GM19452 (cell line): ENCODE data around the gene AP1G2.

Experiments
- ATAC-seq: cut with Tn5 transposase; IDR thresholded peaks from one replicate; pipeline ENCODE4 v1.9.1; 2021; ENCODE audit not compliant: unreplicated experiment

The AP1G2 gene

DNA sequence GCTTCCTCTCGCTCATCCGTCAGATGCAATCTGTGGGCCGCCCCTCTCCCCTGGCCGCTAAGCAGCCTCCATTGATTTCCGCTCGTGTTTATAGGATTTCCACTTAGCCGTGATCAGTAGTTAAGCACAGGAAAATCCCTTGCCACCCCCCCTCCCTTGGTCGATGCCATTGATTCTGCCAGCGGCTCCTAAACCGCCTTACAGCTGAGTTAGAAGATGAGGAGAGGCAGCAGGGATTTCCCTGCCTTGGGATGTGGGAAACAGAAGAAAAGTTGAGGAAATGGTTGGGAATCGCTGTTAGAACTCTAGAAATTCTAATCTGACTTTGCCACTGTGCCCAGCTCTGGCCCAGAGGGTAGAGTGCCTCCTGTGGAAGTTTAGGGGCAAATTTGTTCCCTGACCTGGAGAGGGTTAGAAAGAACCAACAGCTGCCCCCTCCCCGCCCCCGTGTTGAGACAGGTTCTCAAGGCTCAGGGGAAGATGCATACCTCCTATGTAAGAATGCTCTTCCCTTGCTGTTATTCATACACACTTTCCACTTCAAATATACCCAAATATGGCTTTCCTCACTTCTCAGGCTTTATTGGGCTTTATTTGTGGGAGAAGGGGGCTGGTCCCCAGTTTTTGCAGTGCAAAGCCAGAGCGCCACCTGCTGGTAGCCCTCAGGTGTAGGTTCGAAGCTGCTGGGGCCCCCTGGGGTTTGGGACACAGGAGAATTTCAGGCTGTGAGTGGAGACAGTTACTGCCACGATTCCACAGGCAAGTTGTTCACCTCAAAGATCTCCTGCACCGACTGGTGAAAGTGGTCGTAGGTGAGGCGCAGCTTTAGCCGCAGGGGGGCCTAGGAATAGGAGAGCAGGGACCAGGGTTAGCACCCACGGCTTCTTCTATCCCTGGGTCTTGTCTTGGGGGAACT lies 8.3 kb downstream of the AP1G2 start:
- no peak for ATAC-seq

DNA sequence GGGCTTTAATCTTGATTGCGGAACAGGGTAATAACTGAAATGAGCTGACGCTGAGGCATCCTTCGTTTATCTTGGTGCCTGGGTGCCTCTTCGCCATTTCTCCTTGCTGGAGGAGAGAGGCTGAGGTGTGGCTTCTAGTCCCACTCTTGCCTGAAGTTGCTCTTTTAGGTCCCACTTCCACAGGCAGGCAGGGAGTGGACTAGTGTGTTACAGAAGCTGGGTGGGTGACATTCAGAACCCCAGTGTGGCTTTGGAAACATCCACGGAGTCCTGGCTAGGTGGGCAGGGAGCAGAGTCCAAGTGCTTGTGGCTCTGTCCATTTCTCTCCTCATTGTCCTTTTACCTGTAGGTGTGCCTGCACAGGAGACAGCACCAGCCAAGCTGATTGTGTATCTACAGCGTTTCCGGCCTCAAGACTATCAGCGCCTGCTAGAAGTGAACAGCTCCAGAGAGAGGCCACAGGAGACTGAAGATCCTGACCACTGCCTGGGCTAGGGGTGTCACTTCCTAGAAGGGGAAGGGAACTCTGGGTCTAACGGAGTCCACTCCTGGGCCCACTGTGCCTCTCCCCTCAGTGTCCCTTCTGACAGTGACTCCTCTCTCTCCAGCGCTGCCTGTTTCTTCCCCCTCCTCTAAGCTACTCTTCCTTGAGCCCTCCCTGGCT lies 9.1 kb downstream of the AP1G2 start:
- no peak for ATAC-seq

DNA sequence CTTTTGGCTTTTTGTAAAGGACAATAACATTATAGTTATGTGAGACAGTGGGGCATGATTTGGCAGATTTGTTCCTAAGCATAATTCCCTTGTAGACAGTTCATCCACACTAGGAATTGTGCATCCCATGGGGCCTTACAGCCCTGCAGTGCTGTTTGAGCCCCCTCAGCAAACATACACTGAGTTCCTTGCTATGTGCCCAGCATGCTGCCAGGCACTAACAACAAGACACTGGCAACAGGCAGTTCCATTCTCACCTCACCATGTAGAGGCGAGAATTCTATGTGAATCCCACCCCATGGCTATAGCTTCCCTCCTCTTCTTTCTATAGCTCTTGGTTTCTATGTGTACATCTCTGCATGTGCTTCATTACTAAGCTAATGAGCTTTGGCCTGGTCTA lies 9.6 kb downstream of the AP1G2 start:
- no peak for ATAC-seq

DNA sequence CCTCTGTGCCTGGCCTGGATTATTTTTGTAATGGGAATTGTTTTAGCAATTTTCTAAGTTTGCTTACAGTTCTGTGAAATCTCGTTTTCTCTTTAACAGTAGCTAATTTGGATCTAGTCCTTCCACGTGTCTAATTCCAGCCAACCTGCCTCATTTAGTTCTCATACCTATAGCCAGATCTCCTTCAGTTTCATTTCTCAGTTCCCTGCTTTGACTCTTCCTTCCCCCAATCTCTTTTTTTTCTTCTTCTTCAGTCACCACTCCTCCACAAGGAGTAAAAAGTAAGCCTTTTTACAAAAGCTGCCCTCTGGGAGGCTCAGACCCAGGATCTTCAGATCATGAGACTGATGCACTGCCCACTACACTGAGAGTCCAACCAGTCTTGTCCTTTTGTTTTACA lies 10.1 kb downstream of the AP1G2 start:
- ATAC-seq = no peak

DNA sequence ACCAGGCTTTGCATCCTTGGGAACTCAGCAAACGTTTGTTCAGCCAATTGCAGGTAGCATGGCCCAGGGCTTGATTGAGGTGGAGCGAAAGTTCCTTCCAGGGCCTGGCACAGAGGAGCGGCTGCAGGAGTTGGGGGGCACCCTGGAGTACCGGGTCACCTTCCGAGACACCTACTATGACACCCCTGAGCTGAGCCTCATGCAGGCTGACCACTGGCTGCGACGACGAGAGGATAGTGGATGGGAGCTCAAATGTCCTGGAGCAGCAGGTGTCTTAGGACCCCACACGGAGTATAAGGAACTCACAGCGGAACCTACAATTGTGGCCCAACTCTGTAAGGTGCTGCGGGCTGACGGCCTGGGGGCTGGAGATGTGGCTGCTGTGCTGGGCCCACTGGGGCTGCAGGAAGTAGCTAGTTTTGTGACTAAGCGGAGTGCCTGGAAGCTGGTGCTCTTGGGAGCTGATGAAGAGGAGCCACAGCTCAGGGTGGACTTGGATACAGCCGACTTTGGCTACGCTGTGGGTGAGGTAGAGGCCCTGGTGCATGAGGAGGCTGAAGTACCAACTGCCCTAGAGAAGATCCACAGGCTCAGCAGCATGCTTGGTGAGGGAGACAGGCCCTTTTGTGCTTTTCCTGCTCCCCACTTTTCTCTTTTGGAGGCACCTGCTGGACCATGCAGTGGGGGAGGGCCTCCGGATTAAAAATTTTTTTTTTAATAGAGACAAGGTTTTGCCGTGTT lies 10.7 kb downstream of the AP1G2 start:
- ATAC-seq = no peak

DNA sequence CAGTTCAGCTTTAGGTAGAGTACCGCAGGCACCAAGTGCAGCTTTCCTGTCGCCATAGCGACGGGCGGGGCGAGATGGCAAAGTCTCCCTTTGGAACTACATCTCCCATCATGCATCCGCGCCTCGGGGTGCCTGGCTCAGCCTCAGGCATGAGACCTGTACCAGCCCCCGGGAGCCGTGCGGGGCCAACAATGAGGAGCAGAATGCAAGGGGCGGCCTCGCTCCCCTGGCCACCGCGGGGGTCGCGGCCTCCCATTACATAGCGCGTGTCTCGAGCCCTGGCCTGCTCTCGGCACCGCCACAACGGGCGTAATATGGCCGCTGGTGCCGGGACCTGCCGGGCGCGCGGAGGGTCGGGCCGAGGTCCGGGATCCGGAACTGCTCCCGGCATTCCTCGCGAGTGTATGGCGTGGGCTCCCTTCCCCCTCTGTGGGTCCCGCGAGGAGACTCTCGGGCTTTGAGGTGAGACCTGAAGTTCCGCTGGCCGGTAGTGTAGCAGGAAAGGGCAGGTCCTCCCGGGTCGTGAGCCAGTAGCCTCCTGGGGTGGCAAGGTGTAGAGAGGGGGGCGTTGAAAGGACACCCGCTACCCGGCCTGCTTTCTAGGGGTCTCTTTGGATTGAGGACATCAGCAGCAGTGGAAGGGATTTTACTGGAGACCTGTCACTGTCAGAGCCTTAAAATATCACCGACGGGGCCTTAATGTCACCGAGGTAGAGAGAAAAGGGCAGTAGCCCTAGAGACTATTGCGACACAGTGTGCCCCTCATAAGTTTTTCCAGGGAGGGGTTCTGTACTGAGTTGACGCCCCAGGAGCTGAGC lies 11.5 kb downstream of the AP1G2 start, which contains the start of gene THTPA:
Gene THTPA (plus strand): TSS at position 390 of the 818 bp plus-strand sequence. CDS start 487 bp downstream, outside the sequence.
- peak; percentile 86 for ATAC-seq

DNA sequence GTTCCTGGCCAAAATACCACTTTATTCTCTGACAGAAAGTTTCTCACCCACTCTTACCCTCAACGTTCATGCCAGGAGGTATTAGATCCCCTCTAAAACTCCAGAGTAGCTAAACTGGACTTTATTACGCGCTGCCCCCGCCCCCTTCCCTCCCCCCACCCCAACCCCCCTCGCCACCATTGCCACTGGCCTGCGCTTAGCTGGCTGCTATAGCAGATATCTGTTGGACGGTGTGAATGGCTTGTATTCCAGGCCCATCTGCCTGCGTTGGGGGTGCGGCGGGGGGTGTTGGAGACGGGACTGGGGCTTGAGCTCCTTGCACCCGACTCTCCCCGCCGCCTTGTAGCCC lies 12.1 kb downstream of the AP1G2 start:
- ATAC-seq = no peak

DNA sequence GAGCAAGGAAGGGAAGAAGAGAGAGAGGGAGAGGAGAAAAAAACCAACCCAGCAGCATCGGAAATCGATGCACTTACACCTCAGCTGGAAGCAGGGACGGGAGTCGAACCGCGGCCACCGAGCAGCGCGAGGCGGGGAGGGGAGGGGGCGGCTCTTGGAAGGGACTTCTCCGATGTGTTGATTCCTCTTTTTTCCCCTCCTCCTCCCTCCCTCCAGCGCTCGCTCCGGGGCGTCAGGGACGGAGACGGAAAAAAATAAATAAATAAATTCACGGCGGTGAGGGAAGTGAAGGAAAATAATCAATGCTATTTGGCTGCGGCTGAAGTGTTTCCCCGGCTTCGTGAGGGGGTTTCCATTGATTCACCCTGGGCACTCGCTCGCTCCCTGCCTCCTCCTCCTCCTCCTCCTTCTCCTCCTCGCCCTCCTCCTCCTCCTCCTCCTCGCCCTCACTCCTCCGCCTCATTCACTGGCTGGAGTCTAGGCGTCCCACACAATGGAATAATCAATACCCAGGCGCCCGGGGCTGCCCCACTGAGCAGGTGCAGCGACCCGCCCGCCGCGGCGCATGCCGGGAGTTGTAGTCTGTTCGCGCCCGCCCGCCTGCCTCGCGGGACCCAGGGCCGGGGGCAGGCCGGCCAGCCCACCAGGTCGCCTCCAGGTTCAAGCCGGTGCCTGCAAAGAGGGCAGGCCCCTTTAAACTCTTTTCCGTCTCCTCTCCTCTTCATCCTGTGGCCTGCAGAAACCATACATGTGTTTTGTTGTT lies 16.1 kb downstream of the AP1G2 start, which contains the start of gene ZFHX2:
Gene ZFHX2 (minus strand): TSS at position 500 of the 763 bp plus-strand sequence. CDS start 16,440 bp downstream, outside the sequence.
- ATAC-seq = no peak

DNA sequence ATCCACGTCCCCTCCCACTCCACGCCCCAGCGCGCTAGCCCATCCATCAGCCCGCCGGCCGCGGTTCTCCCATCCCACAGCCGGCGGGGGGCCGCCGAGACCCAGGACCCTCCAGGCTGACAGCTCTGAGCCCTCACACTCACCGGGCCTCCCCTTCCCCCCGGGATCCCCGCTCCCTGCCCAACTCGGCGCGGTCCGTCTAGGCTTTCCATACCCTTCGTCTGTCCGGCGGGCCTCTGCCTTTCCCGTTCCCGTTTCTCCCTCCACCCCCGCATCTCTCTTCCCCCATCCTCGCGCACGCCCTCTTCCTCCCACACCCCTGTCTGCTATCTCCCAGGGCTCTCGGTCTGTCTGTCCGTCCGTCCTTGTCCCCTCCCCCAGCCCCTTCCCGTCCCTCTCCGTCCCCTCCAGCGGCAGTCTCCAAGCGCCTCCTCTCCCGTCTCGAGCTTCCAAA lies 16.8 kb downstream of the AP1G2 start:
- no peak for ATAC-seq

DNA sequence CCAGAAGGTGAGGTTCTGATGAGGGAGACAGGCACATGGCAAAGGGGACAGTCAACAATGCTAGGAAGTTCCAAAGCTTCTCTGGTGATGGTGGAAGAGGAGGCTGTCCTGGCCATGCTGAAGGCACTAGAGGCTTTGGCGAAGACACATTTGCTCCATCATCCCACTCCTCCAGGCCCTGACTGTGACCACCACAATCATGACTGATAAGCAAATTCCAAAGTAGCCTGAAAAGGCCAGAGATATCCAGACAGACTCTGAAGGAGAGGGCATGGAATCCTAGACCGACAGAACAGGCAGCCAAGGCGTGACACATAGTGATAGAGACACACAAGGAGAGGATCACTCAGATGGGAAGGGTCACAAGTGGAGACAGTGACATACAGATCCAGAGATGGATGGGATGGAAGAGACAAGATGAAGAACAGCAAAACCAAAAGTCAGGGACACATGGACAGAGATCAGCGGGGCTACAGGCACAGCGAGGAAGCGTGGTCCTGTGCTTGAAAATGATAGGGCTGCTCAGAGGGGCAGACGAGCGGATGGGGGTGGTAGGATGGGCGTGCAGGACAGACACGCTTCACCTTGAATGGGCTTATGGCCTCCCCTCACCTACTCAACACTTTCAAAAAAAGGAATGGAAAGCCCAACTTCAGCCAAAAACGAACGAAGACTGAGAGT lies 17.3 kb downstream of the AP1G2 start:
- ATAC-seq = no peak

DNA sequence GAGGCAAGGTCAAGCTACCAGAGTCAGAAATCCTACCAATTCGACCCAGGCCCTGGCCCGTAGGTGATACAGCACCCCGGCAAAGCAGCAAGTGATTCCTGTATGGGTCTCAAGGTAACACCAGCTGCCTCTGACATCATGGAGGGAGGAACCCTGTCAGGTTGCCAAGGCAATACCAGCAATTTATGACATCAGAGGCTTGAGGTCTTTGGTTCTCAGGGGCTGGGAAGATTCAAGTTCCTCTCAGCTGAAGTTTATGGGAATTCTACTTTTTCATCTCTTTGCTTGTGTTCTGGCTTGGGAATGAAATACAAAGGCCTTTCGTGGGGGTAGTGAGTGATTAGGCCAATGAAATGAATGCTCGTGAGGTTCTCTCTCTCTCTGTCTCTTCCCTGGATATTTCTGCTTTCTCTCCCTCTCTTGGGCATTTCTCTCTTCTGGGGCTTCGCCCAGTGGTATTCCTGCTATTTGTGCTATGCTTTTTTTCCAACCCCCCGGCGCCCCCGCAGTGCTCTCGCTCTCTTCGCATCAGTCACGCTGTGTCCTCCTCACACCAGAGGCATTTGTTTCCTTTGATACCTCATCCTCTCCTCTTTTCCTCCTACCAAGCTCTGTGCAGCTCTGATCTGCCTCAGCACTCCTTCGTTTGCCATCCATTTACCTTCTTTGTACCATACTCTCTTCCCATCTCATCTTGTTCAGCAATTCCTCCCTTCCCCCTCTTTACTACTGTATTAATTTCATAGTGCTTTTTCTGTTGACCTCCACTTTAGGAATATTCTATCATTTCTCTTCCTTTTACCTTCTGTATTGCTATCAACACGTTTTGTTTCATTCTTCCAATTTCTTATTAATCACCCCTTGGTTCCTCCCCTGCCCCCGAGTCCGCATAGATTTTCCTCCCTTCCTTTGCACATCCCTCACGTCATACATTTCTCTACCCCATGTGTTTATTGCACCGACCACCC lies 19.0 kb downstream of the AP1G2 start:
- ATAC-seq = no peak

DNA sequence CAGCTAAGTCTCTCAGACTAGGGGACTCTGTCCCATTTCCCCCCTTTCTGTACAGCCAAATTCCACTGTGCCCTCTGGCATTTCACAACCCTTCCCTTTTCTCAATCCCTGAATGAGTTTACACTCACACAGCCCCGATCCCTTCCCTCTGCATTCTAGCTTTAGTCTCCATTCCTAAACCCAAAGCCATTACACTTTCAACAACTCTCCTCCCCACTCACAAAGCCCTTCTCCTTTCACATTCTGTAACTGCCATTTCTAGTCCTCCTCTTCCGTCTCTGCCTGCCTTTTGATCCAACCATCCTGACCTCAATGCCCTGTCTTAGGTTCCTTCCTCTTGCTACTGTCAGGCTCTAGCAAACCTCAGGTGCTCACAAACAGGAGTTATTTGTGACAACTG lies 19.7 kb downstream of the AP1G2 start:
- no peak for ATAC-seq

DNA sequence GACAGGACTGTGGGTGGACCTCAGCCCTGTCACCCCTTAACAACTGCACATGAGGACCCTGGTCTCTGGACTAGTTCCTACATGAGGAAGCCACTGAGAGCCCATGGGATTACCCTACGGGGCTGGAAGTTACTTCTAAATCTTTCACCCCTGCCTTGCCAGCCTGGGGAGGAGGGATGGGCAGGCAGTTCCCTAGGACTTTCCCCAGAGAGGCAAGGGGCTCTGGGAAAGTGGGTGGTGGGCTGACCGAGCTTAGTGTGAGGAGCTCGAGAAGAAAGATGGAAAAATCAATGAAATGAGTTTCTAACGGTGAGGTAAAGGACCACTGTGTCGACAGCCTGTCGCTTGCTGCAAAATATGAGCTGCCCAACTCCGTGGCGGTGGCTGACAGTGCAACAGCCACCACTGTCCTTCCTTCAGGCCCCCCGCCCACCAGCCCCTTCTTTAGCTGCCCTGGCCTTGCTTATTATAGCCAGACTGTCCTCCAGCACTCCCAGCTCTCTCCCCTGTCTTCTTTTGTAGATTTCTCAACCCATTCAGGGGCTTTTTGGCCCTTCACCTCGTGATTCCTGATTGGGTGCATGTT lies 21.0 kb downstream of the AP1G2 start:
- ATAC-seq = no peak

DNA sequence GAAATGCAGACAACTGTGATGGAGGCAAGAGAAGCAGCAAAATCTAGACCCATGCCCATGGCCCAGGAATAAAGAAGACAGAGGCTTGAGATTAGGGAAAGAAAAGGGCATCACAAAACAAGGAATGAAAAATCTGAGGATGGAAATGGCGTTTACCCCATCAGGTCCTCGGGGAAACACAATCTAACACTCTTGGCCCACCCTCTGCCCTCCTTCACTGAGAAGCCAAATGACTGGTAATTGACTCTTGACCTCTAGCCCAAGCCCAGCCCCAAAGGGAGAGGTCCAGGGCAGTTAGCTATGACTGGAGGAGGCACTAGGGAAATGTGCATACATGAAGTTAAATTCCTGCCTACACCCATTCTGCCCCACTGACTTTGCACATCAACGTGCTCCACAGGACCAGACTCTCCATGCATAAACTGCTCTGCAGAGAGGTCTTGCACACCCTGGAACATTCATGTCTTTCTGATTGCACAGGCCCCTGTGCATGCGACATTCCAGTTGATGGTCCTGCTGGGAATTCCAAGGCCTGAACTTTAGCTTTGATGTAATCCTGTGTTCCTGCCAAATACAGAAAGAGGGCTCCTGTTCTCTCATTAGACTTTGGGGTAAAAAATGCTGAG lies 21.7 kb downstream of the AP1G2 start:
- no peak for ATAC-seq

DNA sequence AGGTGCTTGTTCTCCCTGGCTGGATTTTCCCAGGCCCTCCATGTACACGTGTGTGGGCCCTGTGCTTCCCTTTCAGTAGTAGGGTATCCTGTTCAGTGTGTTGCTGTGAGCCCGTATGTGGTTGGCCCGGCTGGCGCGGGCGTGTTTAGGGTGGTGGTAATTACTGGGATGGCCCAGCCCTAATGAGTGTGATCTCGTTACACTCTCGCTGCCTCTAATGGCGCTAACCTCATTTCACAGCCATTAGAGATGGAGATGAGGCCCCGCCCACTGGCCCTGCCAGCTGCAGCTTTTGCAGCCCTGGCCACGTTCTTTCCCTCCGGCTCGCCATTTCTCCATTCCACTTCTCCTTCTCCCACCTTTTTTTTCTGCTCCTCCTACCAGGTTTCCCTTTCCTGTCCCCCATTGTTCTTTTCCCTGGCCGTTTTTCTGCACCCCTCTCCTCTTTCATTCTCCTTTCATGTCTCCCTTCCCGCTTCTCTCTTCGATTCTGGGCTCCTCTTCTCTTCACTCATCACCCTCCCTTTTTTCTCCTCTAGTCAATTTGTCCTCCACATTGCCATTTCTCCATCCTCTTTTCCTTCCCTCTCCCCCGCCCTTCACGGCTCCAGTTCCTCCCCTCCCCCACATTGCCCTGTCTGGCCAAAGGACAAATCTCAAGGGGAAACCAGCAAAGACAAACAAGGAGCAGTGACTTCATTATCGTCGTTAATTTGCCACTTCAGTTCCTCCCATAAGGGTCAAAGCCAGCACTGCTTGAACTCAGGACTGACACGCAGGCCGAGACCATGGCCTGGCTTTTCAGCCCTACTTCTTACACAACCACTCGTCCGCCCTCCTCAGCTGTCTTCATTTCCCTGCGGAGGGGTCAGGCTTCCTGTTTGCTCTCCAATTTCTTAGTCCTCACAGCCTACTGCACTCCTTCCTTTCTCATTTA lies 22.8 kb downstream of the AP1G2 start:
- ATAC-seq = no peak

DNA sequence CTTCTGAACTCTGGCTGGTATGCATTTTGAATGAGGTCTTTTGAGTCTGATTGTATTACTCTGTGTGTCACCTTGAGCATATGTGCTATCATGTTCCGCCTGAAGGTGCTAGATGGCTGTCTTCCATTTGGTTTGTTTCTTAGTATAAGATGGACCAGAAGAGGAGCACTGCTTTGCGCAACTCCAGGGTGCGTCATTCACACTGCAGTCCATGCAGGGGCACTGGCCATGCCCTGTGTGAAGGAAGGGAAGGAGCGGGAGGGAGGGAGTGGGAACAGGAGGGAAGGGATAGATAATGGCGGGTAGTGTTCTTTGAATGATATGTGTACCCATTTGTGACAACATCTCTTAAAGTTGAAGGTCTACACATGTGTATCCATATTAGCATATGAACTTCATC lies 24.2 kb downstream of the AP1G2 start:
- no peak for ATAC-seq
